Placental epithelial cell (primary cell): ENCODE data around the gene CCN5. TPM values are rescaled to one million over a fixed set of nuclear protein-coding genes. Genes with fewer than 3 reads are reported as not detected.

ENCODE experiments used
- total RNA-seq: library from RNA; depleted of rRNA; stranded (reverse); fragments of >200 nt; gene quantifications from 2 replicates; pipeline ENCODE4 v1.2.3, GENCODE V29; 2012

The CCN5 gene
- total RNA-seq, result 0.54 and 2.4 TPM in 2 replicates

GRCh38 chr20:44714701-44715498, at the start of gene CCN5:
CCN5 (plus strand) TSS chr20:44715369; CDS start chr20:44715391, 22 bp downstream.

GRCh38 chr20:44745598-44746366, 30.6 kb downstream of the CCN5 start, which contains the start of gene KCNK15:
KCNK15 (plus strand) TSS chr20:44745865; CDS start chr20:44745911, 46 bp downstream.

Other genes starting within 250 kb of the CCN5 start
- 9.8 and 23.9 TPM in 2 replicates for gene TTPAL, start 239.5 kb upstream of the CCN5 start, total RNA-seq
- 67.9 and 130 TPM in 2 replicates for gene SERINC3, start 193.3 kb upstream of the CCN5 start, total RNA-seq
- 16.4 and 17.3 TPM in 2 replicates for gene PKIG, start 132.8 kb upstream of the CCN5 start, total RNA-seq
- 2.4 and 2.9 TPM in 2 replicates for gene ADA, start 63.7 kb upstream of the CCN5 start, total RNA-seq
- not detected in 2 replicates for gene KCNK15, start 30.5 kb downstream of the CCN5 start, total RNA-seq
- under 0.01 TPM in 1 of 2 replicates, not detected in the other for gene RIMS4, start 95.2 kb downstream of the CCN5 start, total RNA-seq
- gene YWHAB, start 170.3 kb downstream of the CCN5 start, total RNA-seq, result 74.2 and 153 TPM in 2 replicates
- 12.9 and 20.4 TPM in 2 replicates for gene PABPC1L, start 194.7 kb downstream of the CCN5 start, total RNA-seq
- 11.8 and 24.8 TPM in 2 replicates for gene TOMM34, start 245.0 kb downstream of the CCN5 start, total RNA-seq